Tibial nerve (tissue), 4 donors: ENCODE data around the gene NXPH1.

Experiments used
- CTCF ChIP-seq, 5 experiments: fragments of 200-600 bp in 3 of 5; fragments of 450-650 bp in 2 of 5; sonication (generic) in 3 of 5; IDR thresholded peaks; one replicate each; pipeline ENCODE4 v1.5.1; 2016 to 2019; ENCODE audit warnings: antibody characterized with exemption in 5 of 5, mild to moderate bottlenecking in 3 of 5, moderate library complexity in 2 of 5
- EP300 ChIP-seq, 2 donors: sonication (generic); formaldehyde crosslinking; IDR thresholded peaks; one replicate each; pipeline ENCODE4 v1.6.1; 2017; ENCODE audit warnings: antibody characterized with exemption in 2 of 2, mild to moderate bottlenecking in 1 of 2
- POLR2A ChIP-seq, 2 donors: fragments of 450-650 bp; IDR thresholded peaks; one replicate each; pipeline ENCODE4 v1.6.1; 2017; ENCODE audit warnings: antibody characterized with exemption in 2 of 2, mild to moderate bottlenecking in 2 of 2, moderate library complexity in 2 of 2

GRCh38 chr7:8612584-8612983 is 179.2 kb downstream of the NXPH1 start:
- TF ChIP-seq POLR2A (IDR thresholded peaks at IDR 0.05) (no peak), CTCF (IDR thresholded peaks at IDR 0.05) (no peak), EP300 (IDR thresholded peaks at IDR 0.05) (no peak)
